GM12878 (cell line): ENCODE measurements around the gene SPIN1. TPM values are rescaled to one million over a fixed set of nuclear protein-coding genes. Genes with fewer than 3 reads are reported as not detected.

Source experiments
- ATAC-seq: fragments of 200-7000 bp; cut with Tn5 transposase; 3 replicates; pipeline ENCODE4 v1.9.1; 2020; ENCODE audit warnings: mild to moderate bottlenecking, moderate library complexity
- BruUV-seq: library from RNA; stranded (reverse); fragments of 400-500 nt; replicated peaks from 2 replicates; lab custom pipeline; 2021; lab: Mats Ljungman, UMichigan
- CTCF ChIA-PET: fragments of 300-600 bp; sonication (Branson Sonifier 250); formaldehyde crosslinking; extraction: SDS; loops from one replicate; lab custom pipeline; 2021; ENCODE audit warnings: inconsistent platforms; lab: Yijun Ruan, JAX
- POLR2A ChIA-PET: fragments of 350-600 bp; formaldehyde crosslinking; extraction: SDS; loops from one replicate; lab custom pipeline; 2021; ENCODE audit warnings: inconsistent platforms; lab: Charles Lee
- RAD21 ChIA-PET: fragments of 300-600 bp; sonication (Branson Sonifier 250); formaldehyde crosslinking; loops from one replicate; lab custom pipeline; 2023; ENCODE audit warnings: antibody characterized with exemption; ENCODE audit not compliant: unreplicated experiment; lab: Charles Lee
- SMC1A ChIA-PET: fragments of 300-600 bp; sonication (Branson Sonifier 250); formaldehyde crosslinking; loops from one replicate; lab custom pipeline; 2023; ENCODE audit not compliant: unreplicated experiment, uncharacterized antibody; lab: Charles Lee
- DNase-seq: peaks from one replicate; pipeline ENCODE4 v3.0.0-alpha.2; 2011; ENCODE audit warnings: low read depth, low spot score
- FAIRE-seq: peaks from 3 replicates; lab custom pipeline; 2011; peaks lifted over from hg19 to GRCh38; lab: Jason Lieb, UNC
- H2AFZ ChIP-seq: 2 replicates; pipeline ENCODE4 v1.6.0; 2011; ENCODE audit warnings: low read depth, low read length, control low read depth; ENCODE audit not compliant: control insufficient read depth
- H3K27ac ChIP-seq: 2 replicates; pipeline ENCODE4 v1.5.1; 2011; ENCODE audit warnings: control low read depth; ENCODE audit not compliant: control insufficient read depth, insufficient read depth
- H3K27me3 ChIP-seq, 2 experiments: replicated peaks in 1 of 2; 2 replicates each; pipeline versions ENCODE4 v1.6.0 to v1.6.1; 2011; ENCODE audit warnings: low read length in 1 of 2; ENCODE audit not compliant: control insufficient read depth in 2 of 2, insufficient read depth in 2 of 2
- H3K36me3 ChIP-seq, 2 experiments: 2 replicates each; pipeline ENCODE4 v1.5.1; 2011; ENCODE audit warnings: low read length in 1 of 2; ENCODE audit not compliant: control insufficient read depth in 2 of 2, insufficient read depth in 2 of 2
- H3K4me1 ChIP-seq: 2 replicates; pipeline ENCODE4 v1.6.1; 2011; ENCODE audit warnings: mild to moderate bottlenecking, low read length, moderate library complexity, mixed read lengths; ENCODE audit not compliant: control insufficient read depth, insufficient read depth
- H3K4me2 ChIP-seq: 2 replicates; pipeline ENCODE4 v1.6.0; 2011; ENCODE audit warnings: control low read depth; ENCODE audit not compliant: control insufficient read depth, insufficient read depth
- H3K4me3 ChIP-seq: fragments of 200-600 bp; sonication (generic); 2 replicates; pipeline ENCODE4 v1.5.1; 2016
- H3K79me2 ChIP-seq: 2 replicates; pipeline ENCODE4 v1.6.0; 2011; ENCODE audit warnings: low read length; ENCODE audit not compliant: control insufficient read depth, insufficient read depth
- H3K9ac ChIP-seq: 2 replicates; pipeline ENCODE4 v1.8.0; 2011; ENCODE audit warnings: low read length, control low read depth, mixed read lengths; ENCODE audit not compliant: control insufficient read depth, insufficient read depth
- H3K9me3 ChIP-seq: replicated peaks from 3 replicates; pipeline ENCODE4 v1.5.1; 2011; ENCODE audit warnings: mild to moderate bottlenecking, low read length; ENCODE audit not compliant: control insufficient read depth, insufficient read depth
- H4K20me1 ChIP-seq: 2 replicates; pipeline ENCODE4 v1.6.0; 2011; ENCODE audit not compliant: control insufficient read depth, insufficient read depth
- ASH2L ChIP-seq: fragments of 300-600, 200-600 bp; sonication (generic); IDR thresholded peaks from 2 replicates; pipeline ENCODE4 v1.6.1; 2017; ENCODE audit warnings: low read depth, mild to moderate bottlenecking, borderline replicate concordance
- ATF3 ChIP-seq: IDR thresholded peaks from 2 replicates; pipeline ENCODE4 v1.6.1; 2011; ENCODE audit warnings: low read depth, mild to moderate bottlenecking, low read length, moderate library complexity, borderline replicate concordance; ENCODE audit errors: extremely low read depth
- BACH1 ChIP-seq: fragments of 450-650 bp; IDR thresholded peaks from 2 replicates; pipeline ENCODE4 v1.6.1; 2017; ENCODE audit warnings: mild to moderate bottlenecking, borderline replicate concordance
- BCLAF1 ChIP-seq: fragments of 450-650 bp; IDR thresholded peaks from 2 replicates; pipeline ENCODE4 v1.6.1; 2017; ENCODE audit warnings: antibody characterized with exemption, mild to moderate bottlenecking, moderate library complexity
- CHD1 ChIP-seq: IDR thresholded peaks from 2 replicates; pipeline ENCODE4 v1.6.1; 2012; ENCODE audit warnings: low read depth, low read length, improper control_type of control experiment
- CHD4 ChIP-seq: fragments of 200-600 bp; sonication (generic); IDR thresholded peaks from 2 replicates; pipeline ENCODE4 v1.6.1; 2016; ENCODE audit warnings: mild to moderate bottlenecking
- ESRRA ChIP-seq: IDR thresholded peaks from 2 replicates; pipeline ENCODE4 v1.6.1; 2012; ENCODE audit warnings: mild to moderate bottlenecking, low read length, improper control_type of control experiment
- EZH2 ChIP-seq: IDR thresholded peaks from 2 replicates; pipeline ENCODE4 v1.6.1; 2012; ENCODE audit warnings: low read depth, mild to moderate bottlenecking, control low read depth, inconsistent platforms, low read length, borderline replicate concordance; ENCODE audit not compliant: control insufficient read depth
- HDGF ChIP-seq: fragments of 450-650 bp; IDR thresholded peaks from 2 replicates; pipeline ENCODE4 v1.6.1; 2016; ENCODE audit warnings: antibody characterized with exemption
- KDM1A ChIP-seq: fragments of 200-600 bp; sonication (generic); IDR thresholded peaks from 2 replicates; pipeline ENCODE4 v1.6.1; 2016; ENCODE audit warnings: borderline replicate concordance
- MYC ChIP-seq: IDR thresholded peaks from 2 replicates; pipeline ENCODE4 v1.6.1; 2011; ENCODE audit warnings: mild to moderate bottlenecking, low read length, moderate library complexity, inconsistent platforms; ENCODE audit not compliant: insufficient read depth, insufficient replicate concordance, insufficient read length, severe bottlenecking
- NR2C1 ChIP-seq: fragments of 450-650 bp; IDR thresholded peaks from 2 replicates; pipeline ENCODE4 v1.6.1; 2017; ENCODE audit warnings: antibody characterized with exemption, mild to moderate bottlenecking, moderate library complexity
- SPI1 ChIP-seq: IDR thresholded peaks from 2 replicates; pipeline ENCODE4 v1.6.1; 2011; ENCODE audit warnings: low read depth, mild to moderate bottlenecking, low read length, moderate library complexity, borderline replicate concordance; ENCODE audit not compliant: insufficient read depth
- TAF1 ChIP-seq: IDR thresholded peaks from 2 replicates; pipeline ENCODE4 v1.6.1; 2011; ENCODE audit warnings: mild to moderate bottlenecking, low read depth, low read length, borderline replicate concordance
- ZNF274 ChIP-seq: IDR thresholded peaks from one replicate; pipeline ENCODE4 v1.8.0; 2011; ENCODE audit not compliant: insufficient read length, insufficient read depth
- WGBS: methylation state at CpG from one replicate; pipeline ENCODE4 v1.1.6; 2016; ENCODE audit warnings: low lambda C conversion rate; ENCODE audit not compliant: insufficient replicate concordance, insufficient coverage; ENCODE audit errors: missing lambda C conversion rate; 5-methylcytosine and 5-hydroxymethylcytosine counted together
- in situ Hi-C: fragments of 300-500 bp; cut with MboI; formaldehyde crosslinking; loops from 9 replicates; pipeline ENCODE4 v1.14.3; 2018; ENCODE audit warnings: mixed read lengths
- intact Hi-C: fragments of 100-400 bp; cut with micrococcal nuclease; formaldehyde crosslinking; loops from one replicate; pipeline ENCODE4 v1.14.2; 2022; ENCODE audit not compliant: unreplicated experiment
- polyA plus RNA-seq, 11 experiments: library from polyadenylated mRNA; depleted of rRNA in 4 of 11; unstranded in 6 of 11; stranded (reverse) in 5 of 11; fragments of >200 nt; fragmentation: Nextera tagmentation in 4 of 11; fragmentation: Illumina TruSeq in 1 of 11; extraction: Ambion mirVana in 4 of 11; extraction: Trizol in 1 of 11; gene quantifications; 1 replicate in 1 of 11; 2 replicates in 10 of 11; pipeline versions ENCODE4 v1.2.1 to v1.2.3, GENCODE V29; 2011 to 2016; ENCODE audit warnings: inconsistent platforms in 2 of 11, missing spikeins in 2 of 11, low read depth in 1 of 11
- total RNA-seq, 4 experiments: library from RNA; depleted of rRNA in 3 of 4; stranded (reverse); fragments of >200 nt in 3 of 4; fragmentation: Illumina TruSeq in 1 of 4; extraction: Trizol in 1 of 4; gene quantifications; 2 replicates each; pipeline versions ENCODE4 v1.2.1 to v1.2.3, GENCODE V29; 2013 to 2021

SPIN1 gene
- total and polyA plus RNA-seq, 10 of the 15 experiments (the other 5 are each of a cell fraction or from before 2014, with no cell fraction given): 6.6 to 30.3 (median 17.1) TPM

DNA sequence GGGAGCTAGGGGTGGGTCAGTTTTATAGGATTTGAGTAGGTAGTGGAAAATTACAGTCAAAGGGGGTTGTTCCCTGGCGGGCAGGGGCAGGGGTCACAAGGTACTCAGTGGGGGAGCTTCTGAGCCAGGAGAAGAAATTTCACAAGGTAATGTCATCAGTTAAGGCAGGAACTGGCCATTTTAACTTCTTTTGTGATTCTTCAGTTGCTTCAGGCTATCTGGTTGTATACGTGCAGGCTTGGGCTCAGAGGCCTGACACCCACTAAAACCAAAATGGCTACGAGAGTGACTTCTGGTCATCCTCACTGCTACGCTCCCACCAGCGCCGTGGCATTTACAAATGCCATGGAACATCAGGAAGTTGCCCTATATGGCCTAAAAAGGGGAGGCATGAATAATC is 126.0 kb downstream of the SPIN1 start:
- no peak overlapping the region for H2AFZ ChIP-seq

GRCh38 chr9:88521308-88521707 is 133.1 kb downstream of the SPIN1 start:
- H3K27ac ChIP-seq: no peak overlapping the region
- H3K4me3 ChIP-seq: no peak overlapping the region
- intact Hi-C loops (no loop called here), in situ Hi-C loops (no loop called here)
- no peak overlapping the region for H2AFZ ChIP-seq
- TF ChIP-seq BCLAF1 (no peak), SPI1 (peak; percentile 6; the same call in 1 of the 2 replicates)
- no peak overlapping the region for H3K9ac ChIP-seq
- no peaks in the 10 kb centered on the region for H3K9me3 ChIP-seq
- CTCF ChIA-PET: no interaction called here
- H3K4me2 ChIP-seq: no peak overlapping the region
- H3K27me3 ChIP-seq: no peaks in the 10 kb centered on the region; a peak in 1 of 4 replicates
- H3K79me2 ChIP-seq: no peaks in the 10 kb centered on the region
- SMC1A ChIA-PET: interaction anchor here (0.7 to 1.0 kb wide), 2 partner anchors 30 to 127 kb away, joined by 3 read pairs; no protein-coding TSS in a partner anchor
- 30% methylated on average over 4 of the region's 4 CpGs for whole genome bisulfite sequencing
- BruUV-seq: no TSS peak
- DNase-seq: no peak
- FAIRE-seq: no peak
- no peaks in the 10 kb centered on the region for H3K36me3 ChIP-seq
- RAD21 ChIA-PET: no interaction called here
- POLR2A ChIA-PET: no interaction called here
- no peaks in the 10 kb centered on the region for H4K20me1 ChIP-seq
- no peaks in the 10 kb centered on the region for H3K4me1 ChIP-seq
- no peak for ATAC-seq

More for the DNA sequence above, 126.0 kb downstream of the SPIN1 start:
- no peak for ATAC-seq
- Histone ChIP-seq H3K9me3 (no peaks in the 10 kb centered on the region), H3K79me2 (no peaks in the 10 kb centered on the region), H3K27me3 (no peaks in the 10 kb centered on the region), H3K4me2 (no peak overlapping the region), H4K20me1 (no peaks in the 10 kb centered on the region), H3K4me3 (no peak overlapping the region)
- RAD21 ChIA-PET: no interaction called here
- CTCF ChIA-PET: no interaction called here
- POLR2A ChIA-PET: no interaction called here
- intact Hi-C loops (no loop called here), in situ Hi-C loops (no loop called here)
- 40% methylated on average over 6 of the region's 6 CpGs for WGBS
- BruUV-seq: no TSS peak
- DNase-seq: no peak
- no peak for FAIRE-seq
- TF ChIP-seq NR2C1 (no peak), CHD4 (no peak), ASH2L (no peak), ESRRA (no peak), TAF1 (no peak), MYC (no peak), BACH1 (no peak), HDGF (no peak), ATF3 (no peak), ZNF274 (no peak), EZH2 (no peak), KDM1A (no peak), CHD1 (no peak)
- TF ChIP-seq, all 136 proteins: peak for 0
- Histone ChIP-seq H3K36me3 (no peaks in the 10 kb centered on the region), H3K4me1 (no peaks in the 10 kb centered on the region), H3K27ac (no peak overlapping the region), H3K9ac (no peak overlapping the region)
- SMC1A ChIA-PET: no interaction called here
